Measurements from ENCODE around the gene CROT. TPM values are rescaled to one million over a fixed set of nuclear protein-coding genes. Genes with fewer than 3 reads are reported as not detected.

Gene CROT
- total RNA-seq, 1 donor from 2014 or later, result 18.5 TPM

- Mint-ChIP-seq H3K27me3 (ENCODE audit: low read depth) (no peaks in the 10 kb centered on the region), H3K4me3 (no peak overlapping the region), H3K36me3 (ENCODE audit: low read depth) (peaks cover 73% of the 10 kb centered on the region), H3K9me3 (peaks cover 29% of the 10 kb centered on the region), H3K27ac (ENCODE audit: unreplicated experiment) (no peak overlapping the region), H3K4me1 (no peaks in the 10 kb centered on the region)
- no peak for DNase-seq (ENCODE audit: low read depth, low spot score)
- TF ChIP-seq, protein P1, sequence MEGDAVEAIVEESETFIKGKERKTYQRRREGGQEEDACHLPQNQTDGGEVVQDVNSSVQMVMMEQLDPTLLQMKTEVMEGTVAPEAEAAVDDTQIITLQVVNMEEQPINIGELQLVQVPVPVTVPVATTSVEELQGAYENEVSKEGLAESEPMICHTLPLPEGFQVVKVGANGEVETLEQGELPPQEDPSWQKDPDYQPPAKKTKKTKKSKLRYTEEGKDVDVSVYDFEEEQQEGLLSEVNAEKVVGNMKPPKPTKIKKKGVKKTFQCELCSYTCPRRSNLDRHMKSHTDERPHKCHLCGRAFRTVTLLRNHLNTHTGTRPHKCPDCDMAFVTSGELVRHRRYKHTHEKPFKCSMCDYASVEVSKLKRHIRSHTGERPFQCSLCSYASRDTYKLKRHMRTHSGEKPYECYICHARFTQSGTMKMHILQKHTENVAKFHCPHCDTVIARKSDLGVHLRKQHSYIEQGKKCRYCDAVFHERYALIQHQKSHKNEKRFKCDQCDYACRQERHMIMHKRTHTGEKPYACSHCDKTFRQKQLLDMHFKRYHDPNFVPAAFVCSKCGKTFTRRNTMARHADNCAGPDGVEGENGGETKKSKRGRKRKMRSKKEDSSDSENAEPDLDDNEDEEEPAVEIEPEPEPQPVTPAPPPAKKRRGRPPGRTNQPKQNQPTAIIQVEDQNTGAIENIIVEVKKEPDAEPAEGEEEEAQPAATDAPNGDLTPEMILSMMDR (conservative IDR thresholded peaks at IDR 0.05), result no peak
These were observed 19.7 kb upstream of the CROT start for GRCh38 chr7:87325576-87326370.

DNA sequence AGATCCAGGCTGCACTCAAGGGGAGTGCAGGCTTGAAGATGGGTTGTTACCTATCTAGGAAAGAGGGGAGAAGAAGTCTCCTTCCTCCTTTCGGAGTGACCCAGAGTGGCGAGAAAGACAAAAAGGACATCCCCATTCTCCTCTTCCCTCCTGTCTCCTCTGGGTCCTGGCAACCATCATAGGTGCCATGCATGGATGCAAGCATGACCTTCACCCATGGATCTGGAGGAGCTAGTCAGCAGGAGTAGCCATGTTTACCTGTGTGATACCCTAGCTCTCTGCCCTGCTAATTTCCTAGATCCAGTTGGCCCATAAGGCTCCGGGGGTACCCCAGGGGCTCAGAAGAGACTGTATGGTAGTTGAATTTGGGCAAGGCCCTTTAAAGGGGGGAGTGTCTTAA, 17.2 kb upstream of the CROT start:
- Mint-ChIP-seq H3K4me1 (no peaks in the 10 kb centered on the region), H3K27me3 (ENCODE audit: low read depth) (no peaks in the 10 kb centered on the region), H3K4me3 (no peak overlapping the region), H3K27ac (ENCODE audit: unreplicated experiment) (no peak overlapping the region), H3K9me3 (peaks cover 21% of the 10 kb centered on the region), H3K36me3 (ENCODE audit: low read depth) (peaks cover 66% of the 10 kb centered on the region)
- TF ChIP-seq, protein P1 (conservative IDR thresholded peaks at IDR 0.05), result no peak
- no peak for DNase-seq (ENCODE audit: low read depth, low spot score)

DNA sequence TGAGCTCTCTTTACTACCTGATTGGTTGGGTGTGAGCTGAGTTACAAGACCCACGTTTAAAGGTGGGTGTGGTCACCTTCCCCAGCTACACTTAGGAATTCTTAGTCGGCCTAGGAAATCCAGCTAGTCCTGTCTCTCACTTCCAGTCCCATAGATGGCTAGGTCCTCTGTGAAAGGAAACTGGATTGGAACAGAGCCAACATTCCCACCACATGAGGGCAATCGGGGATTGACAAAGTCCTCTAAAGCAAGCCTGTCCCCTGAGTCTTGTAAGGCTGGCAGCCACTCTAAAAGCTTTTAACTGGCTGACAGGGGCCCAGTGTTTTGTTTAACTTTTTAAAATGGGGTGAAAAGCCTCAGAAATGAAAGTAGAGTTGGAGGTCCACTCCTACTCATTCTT, 15.1 kb upstream of the CROT start:
- H3K36me3 Mint-ChIP-seq (ENCODE audit: low read depth), result peaks cover 77% of the 10 kb centered on the region
- H3K4me1 Mint-ChIP-seq, result no peaks in the 10 kb centered on the region
- TF ChIP-seq, protein P1 (conservative IDR thresholded peaks at IDR 0.05), result no peak
- no peak overlapping the region for H3K27ac Mint-ChIP-seq (ENCODE audit: unreplicated experiment)
- DNase-seq (ENCODE audit: low read depth, low spot score), result no peak
- no peaks in the 10 kb centered on the region for H3K27me3 Mint-ChIP-seq (ENCODE audit: low read depth)
- peaks cover 28% of the 10 kb centered on the region for H3K9me3 Mint-ChIP-seq
- H3K4me3 Mint-ChIP-seq, result no peak overlapping the region

DNA sequence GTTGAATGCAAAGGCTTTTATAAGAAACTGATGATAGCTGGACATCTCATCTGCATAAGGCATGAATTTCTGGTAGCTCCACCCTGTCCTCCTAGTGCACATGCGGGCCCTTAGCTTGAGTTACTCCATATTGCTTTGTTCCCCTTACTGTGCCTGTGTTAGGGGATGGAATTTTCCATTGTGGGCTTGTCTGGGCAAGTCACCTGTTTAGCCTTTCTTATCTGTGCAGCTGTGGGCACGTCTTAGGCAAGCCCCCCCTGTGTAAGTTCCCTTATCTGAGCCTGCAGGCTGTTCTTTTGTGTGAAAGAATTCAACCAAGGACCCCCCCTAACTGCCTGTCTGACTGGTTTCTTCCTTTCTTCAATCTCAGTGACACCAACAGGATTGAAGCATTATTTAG, 14.5 kb upstream of the CROT start:
- H3K27me3 Mint-ChIP-seq (ENCODE audit: low read depth), result no peaks in the 10 kb centered on the region
- no peak overlapping the region for H3K4me3 Mint-ChIP-seq
- DNase-seq (ENCODE audit: low read depth, low spot score), result no peak
- TF ChIP-seq, protein P1 (conservative IDR thresholded peaks at IDR 0.05), result no peak
- no peak overlapping the region for H3K27ac Mint-ChIP-seq (ENCODE audit: unreplicated experiment)
- peaks cover 77% of the 10 kb centered on the region for H3K36me3 Mint-ChIP-seq (ENCODE audit: low read depth)
- no peaks in the 10 kb centered on the region for H3K4me1 Mint-ChIP-seq
- peaks cover 28% of the 10 kb centered on the region for H3K9me3 Mint-ChIP-seq

DNA sequence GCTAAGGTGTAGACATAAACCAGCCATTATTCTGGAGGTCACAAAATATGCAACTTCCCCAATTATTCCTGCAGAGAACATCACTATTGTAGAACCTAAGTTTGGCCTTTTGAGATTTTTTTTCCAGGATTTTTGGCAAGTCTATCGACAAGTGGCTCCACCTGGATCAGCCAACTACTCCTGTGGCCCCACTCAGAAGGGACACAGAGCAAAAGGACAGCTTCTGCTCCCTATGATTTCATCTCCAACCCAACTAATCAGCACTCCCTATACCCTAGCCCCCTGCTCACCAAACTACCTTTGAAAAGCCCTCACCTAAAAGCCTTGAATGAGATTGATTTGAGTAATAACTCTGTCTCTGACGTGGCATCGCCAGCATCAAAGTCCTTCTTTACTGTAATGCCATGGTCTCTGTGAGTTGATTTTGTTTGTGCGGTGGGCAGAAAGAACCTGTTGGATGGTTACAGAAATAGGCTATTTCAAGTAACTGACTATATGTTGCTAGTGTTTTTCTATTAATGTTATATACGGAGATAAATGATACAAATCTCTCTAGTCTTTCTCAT, 13.7 kb upstream of the CROT start:
- Mint-ChIP-seq H3K36me3 (ENCODE audit: low read depth) (peaks cover 73% of the 10 kb centered on the region), H3K9me3 (peaks cover 28% of the 10 kb centered on the region), H3K27ac (ENCODE audit: unreplicated experiment) (no peak overlapping the region), H3K27me3 (ENCODE audit: low read depth) (no peaks in the 10 kb centered on the region), H3K4me1 (no peaks in the 10 kb centered on the region), H3K4me3 (no peak overlapping the region)
- TF ChIP-seq, protein P1 (conservative IDR thresholded peaks at IDR 0.05), result no peak
- DNase-seq (ENCODE audit: low read depth, low spot score), result no peak
